Aorta (tissue), 5 donors: ENCODE data around the gene NFAM1. TPM values are rescaled to one million over a fixed set of nuclear protein-coding genes. Genes with fewer than 3 reads are reported as not detected.

Experiments
- ATAC-seq: fragments of 200-7000 bp; cut with Tn5 transposase; one replicate; pipeline ENCODE4 v1.9.1; 2022; ENCODE audit warnings: moderate library complexity; ENCODE audit not compliant: low FRiP score
- DNase-seq, 2 donors: peaks; one replicate each; pipeline ENCODE4 v3.0.0-alpha.2; 2020
- H3K27ac ChIP-seq, 2 donors: one replicate each; pipeline ENCODE4 v1.5.1; 2013; ENCODE audit warnings: low read length in 2 of 2, mild to moderate bottlenecking in 2 of 2, moderate library complexity in 2 of 2, control low read depth in 1 of 2, inconsistent platforms in 1 of 2, low read depth in 1 of 2
- H3K27me3 ChIP-seq, 2 donors: one replicate each; pipeline ENCODE4 v1.6.1; 2013; ENCODE audit warnings: control low read depth in 1 of 2, low read length in 1 of 2, mild to moderate bottlenecking in 1 of 2, moderate library complexity in 1 of 2; ENCODE audit not compliant: insufficient read depth in 2 of 2, control insufficient read depth in 1 of 2
- H3K36me3 ChIP-seq, 2 donors: one replicate each; pipeline ENCODE4 v1.6.1; 2013; ENCODE audit warnings: control low read depth in 1 of 2, low read length in 1 of 2, mild to moderate bottlenecking in 1 of 2; ENCODE audit not compliant: insufficient read depth in 2 of 2, control insufficient read depth in 1 of 2
- H3K4me1 ChIP-seq, 2 donors: one replicate each; pipeline ENCODE4 v1.6.1; 2013; ENCODE audit warnings: low read length in 2 of 2, control low read depth in 1 of 2, mild to moderate bottlenecking in 1 of 2, moderate library complexity in 1 of 2; ENCODE audit not compliant: insufficient read depth in 2 of 2, control insufficient read depth in 1 of 2
- H3K4me3 ChIP-seq, 2 donors: one replicate each; pipeline ENCODE4 v1.5.1; 2013; ENCODE audit warnings: low read length in 2 of 2, control low read depth in 1 of 2, mild to moderate bottlenecking in 1 of 2
- H3K9me3 ChIP-seq: one replicate; pipeline ENCODE4 v1.6.1; 2013; ENCODE audit warnings: mild to moderate bottlenecking, low read length; ENCODE audit not compliant: control insufficient read depth
- WGBS, 2 donors: extraction: QIAGEN DNeasy Blood & Tissue Kit; methylation state at CpG; one replicate each; pipeline ENCODE4 v1.1.7; 2013; 5-methylcytosine and 5-hydroxymethylcytosine counted together
- intact Hi-C, 2 donors: fragments of 100-400 bp; cut with DNase I; formaldehyde crosslinking; loops; one replicate each; pipeline versions ENCODE4 v1.14.2 to v1.15.0; 2022
- polyA plus RNA-seq, 2 donors: library from polyadenylated mRNA; stranded (reverse); fragments of 200-250 nt; gene quantifications; one replicate each; pipeline ENCODE4 v1.2.3, GENCODE V29; 2013
- total RNA-seq, 2 donors: library from RNA; stranded (reverse); fragmentation: NEBNext Ultra II Directional; extraction: Animal tissue kit (Norgen Biotek cat#: 25700); gene quantifications; one replicate each; pipeline ENCODE4 v1.2.1, GENCODE V29; 2021
- donor health status: healthy with polysubstance abuse.
- donor health status: Bipolar disorder and iron deficiency.
- donor health status: DM: no; HTN: no; CAD: no.
- donor health status: DM: no; HTN: no; CAD: no.
- donor health status: DM: yes; HTN: yes; CAD: no.

The NFAM1 gene
- total and polyA plus RNA-seq, 4 donors: 0.38 to 10.5 (median 3.9) TPM

GRCh38 chr22:42363892-42364291 lies 68.3 kb downstream of the NFAM1 start:
- Histone ChIP-seq H3K36me3 (no peaks in the 10 kb centered on the region), H3K27ac (no peak overlapping the region), H3K27me3 (no peaks in the 10 kb centered on the region), H3K9me3 (no peaks in the 10 kb centered on the region), H3K4me3 (no peak overlapping the region), H3K4me1 (no peaks in the 10 kb centered on the region)
- WGBS, 2 donors: 98 to 100% methylated on average over 6 of the region's 6 CpGs
- intact Hi-C loops: loop anchor here in 1 of 2 donors (10.0 kb wide), 1 partner anchor 89 kb away; the partner anchor contains the start of gene TCF20
- ATAC-seq (no peak), DNase-seq (no peak)

- 93 to 96% methylated on average over 10 of the region's 10 CpGs for WGBS, 2 donors
- H3K4me1 ChIP-seq: no peaks in the 10 kb centered on the region
- no peak overlapping the region for H3K27ac ChIP-seq
- no peaks in the 10 kb centered on the region for H3K27me3 ChIP-seq
- intact Hi-C loops: loop anchor here in 1 of 2 donors (10.0 kb wide), 1 partner anchor 87 kb away; the partner anchor contains the start of gene TCF20
- DNase-seq (no peak), ATAC-seq (no peak)
- H3K4me3 ChIP-seq: no peak overlapping the region
- no peaks in the 10 kb centered on the region for H3K36me3 ChIP-seq
- no peaks in the 10 kb centered on the region for H3K9me3 ChIP-seq
Measured at GRCh38 chr22:42361523-42361922, 70.7 kb downstream of the NFAM1 start.

GRCh38 chr22:42360348-42360747 lies 71.9 kb downstream of the NFAM1 start:
- Histone ChIP-seq H3K4me1 (no peaks in the 10 kb centered on the region), H3K27ac (no peak overlapping the region), H3K9me3 (no peaks in the 10 kb centered on the region), H3K36me3 (no peaks in the 10 kb centered on the region), H3K27me3 (no peaks in the 10 kb centered on the region), H3K4me3 (no peak overlapping the region)
- WGBS, 2 donors: 93 to 95% methylated on average over 7 of the region's 7 CpGs
- no peak for DNase-seq
- intact Hi-C loops: loop anchor here in 1 of 2 donors (10.0 kb wide), 1 partner anchor 86 kb away; the partner anchor contains the start of gene TCF20
- no peak for ATAC-seq

- Histone ChIP-seq H3K4me3 (no peak overlapping the region), H3K9me3 (no peaks in the 10 kb centered on the region), H3K27me3 (no peaks in the 10 kb centered on the region), H3K36me3 (no peaks in the 10 kb centered on the region), H3K27ac (no peak overlapping the region), H3K4me1 (no peaks in the 10 kb centered on the region)
- ATAC-seq (no peak), DNase-seq (no peak)
- WGBS, 2 donors: 88 to 90% methylated on average over 16 of the region's 16 CpGs
- intact Hi-C loops: no loop called here
Measured at GRCh38 chr22:42358643-42359558, 73.3 kb downstream of the NFAM1 start.

- no peaks in the 10 kb centered on the region for H3K9me3 ChIP-seq
- intact Hi-C loops: no loop called here
- ATAC-seq: no peak
Measured at GRCh38 chr22:42357634-42358296, 74.4 kb downstream of the NFAM1 start.

GRCh38 chr22:42357221-42357620 lies 75.0 kb downstream of the NFAM1 start:
- Histone ChIP-seq H3K4me1 (no peaks in the 10 kb centered on the region), H3K27me3 (no peaks in the 10 kb centered on the region), H3K4me3 (no peak overlapping the region), H3K9me3 (no peaks in the 10 kb centered on the region), H3K36me3 (no peaks in the 10 kb centered on the region), H3K27ac (no peak overlapping the region)
- no peak for DNase-seq
- no peak for ATAC-seq
- 93% methylated on average over 3 of the region's 3 CpGs for WGBS, 2 donors
- intact Hi-C loops: no loop called here

More at GRCh38 chr22:42357634-42358296, 74.4 kb downstream of the NFAM1 start:
- H3K27ac ChIP-seq: no peak overlapping the region
- DNase-seq: no peak
- 42 to 49% methylated on average over 8 of the region's 8 CpGs for WGBS, 2 donors
- no peaks in the 10 kb centered on the region for H3K36me3 ChIP-seq
- H3K4me1 ChIP-seq: no peaks in the 10 kb centered on the region
- H3K4me3 ChIP-seq: no peak overlapping the region
- no peaks in the 10 kb centered on the region for H3K27me3 ChIP-seq

- intact Hi-C loops: no loop called here
- Histone ChIP-seq H3K9me3 (no peaks in the 10 kb centered on the region), H3K27me3 (no peaks in the 10 kb centered on the region), H3K4me1 (no peaks in the 10 kb centered on the region), H3K36me3 (no peaks in the 10 kb centered on the region), H3K27ac (no peak overlapping the region), H3K4me3 (no peak overlapping the region)
- 85 to 91% methylated on average over 7 of the region's 7 CpGs for WGBS, 2 donors
- DNase-seq: no peak
- ATAC-seq: no peak
Measured at GRCh38 chr22:42356533-42356932, 75.7 kb downstream of the NFAM1 start.

- ATAC-seq (no peak), DNase-seq (no peak)
- H3K9me3 ChIP-seq: no peaks in the 10 kb centered on the region
- no peak overlapping the region for H3K4me3 ChIP-seq
- no peak overlapping the region for H3K27ac ChIP-seq
- intact Hi-C loops: no loop called here
- H3K36me3 ChIP-seq: no peaks in the 10 kb centered on the region
- H3K4me1 ChIP-seq: no peaks in the 10 kb centered on the region
- 78 to 79% methylated on average over 10 of the region's 10 CpGs for WGBS, 2 donors
- no peaks in the 10 kb centered on the region for H3K27me3 ChIP-seq
Measured at GRCh38 chr22:42353883-42354727, 78.1 kb downstream of the NFAM1 start.
